Measurements from ENCODE around the gene AGXT.
A peak's percentile ranks its signal among the peaks of the same experiment; 100 is the strongest.

AGXT gene

GRCh38 chr2:240886678-240887609 lies 18.3 kb downstream of the AGXT start:
- no peak for DNase-seq

DNA sequence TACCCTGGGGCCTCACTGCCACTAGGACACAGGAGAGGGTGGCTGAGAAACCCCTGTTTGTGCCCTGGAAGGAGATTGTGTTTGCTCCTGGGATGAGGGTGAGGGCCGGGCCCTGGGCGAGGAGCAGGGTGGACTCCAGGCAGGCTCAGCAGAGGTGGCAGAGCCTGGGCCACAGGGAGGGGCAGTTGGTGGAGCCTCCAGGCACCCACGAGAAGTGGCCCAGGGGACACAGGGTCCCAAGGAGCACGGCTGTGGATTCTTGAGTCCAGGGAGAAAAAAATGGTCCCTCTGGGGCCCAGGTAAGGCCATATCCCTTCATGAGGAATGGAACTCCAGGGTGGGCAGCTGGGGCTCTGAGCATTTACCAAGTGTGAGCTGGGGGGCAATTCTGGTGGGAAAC lies 19.0 kb downstream of the AGXT start:
- DNase-seq, result no peak

- no peak for DNase-seq
These were observed 19.7 kb downstream of the AGXT start for GRCh38 chr2:240888130-240888889.

DNA sequence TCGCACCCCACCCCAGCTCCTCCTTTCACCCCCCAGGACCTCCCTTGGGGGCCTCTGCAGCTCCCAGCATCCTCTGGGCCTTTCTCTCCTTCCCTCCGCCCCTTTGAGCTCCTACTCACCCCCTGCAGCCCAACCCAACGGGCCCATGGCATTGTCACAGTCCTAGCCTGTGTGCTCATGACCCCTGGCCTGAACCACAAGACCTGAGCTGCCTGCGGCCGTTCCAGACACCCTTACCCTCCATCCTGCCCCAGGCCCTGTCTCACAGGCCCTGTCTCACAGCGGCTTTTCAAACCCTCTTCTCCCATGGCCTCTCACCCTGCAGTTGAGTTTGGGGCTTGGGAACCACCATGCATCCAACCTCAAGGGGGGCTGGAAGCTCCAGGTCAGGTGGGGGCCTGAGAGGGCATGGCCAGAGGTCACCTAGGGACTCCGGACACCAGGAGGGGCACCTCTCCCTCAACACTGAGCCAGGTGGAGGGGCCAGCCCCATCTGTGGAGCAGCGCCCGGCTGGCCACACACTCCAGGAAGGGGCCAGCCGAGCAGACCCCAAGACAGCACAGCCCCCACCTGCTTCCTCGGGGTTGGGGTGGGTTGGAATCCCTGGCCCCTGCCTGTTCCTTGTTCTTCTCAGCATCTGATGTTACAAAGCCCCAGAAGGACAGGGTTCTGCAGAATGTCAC lies 20.4 kb downstream of the AGXT start:
- no peak for DNase-seq

DNA sequence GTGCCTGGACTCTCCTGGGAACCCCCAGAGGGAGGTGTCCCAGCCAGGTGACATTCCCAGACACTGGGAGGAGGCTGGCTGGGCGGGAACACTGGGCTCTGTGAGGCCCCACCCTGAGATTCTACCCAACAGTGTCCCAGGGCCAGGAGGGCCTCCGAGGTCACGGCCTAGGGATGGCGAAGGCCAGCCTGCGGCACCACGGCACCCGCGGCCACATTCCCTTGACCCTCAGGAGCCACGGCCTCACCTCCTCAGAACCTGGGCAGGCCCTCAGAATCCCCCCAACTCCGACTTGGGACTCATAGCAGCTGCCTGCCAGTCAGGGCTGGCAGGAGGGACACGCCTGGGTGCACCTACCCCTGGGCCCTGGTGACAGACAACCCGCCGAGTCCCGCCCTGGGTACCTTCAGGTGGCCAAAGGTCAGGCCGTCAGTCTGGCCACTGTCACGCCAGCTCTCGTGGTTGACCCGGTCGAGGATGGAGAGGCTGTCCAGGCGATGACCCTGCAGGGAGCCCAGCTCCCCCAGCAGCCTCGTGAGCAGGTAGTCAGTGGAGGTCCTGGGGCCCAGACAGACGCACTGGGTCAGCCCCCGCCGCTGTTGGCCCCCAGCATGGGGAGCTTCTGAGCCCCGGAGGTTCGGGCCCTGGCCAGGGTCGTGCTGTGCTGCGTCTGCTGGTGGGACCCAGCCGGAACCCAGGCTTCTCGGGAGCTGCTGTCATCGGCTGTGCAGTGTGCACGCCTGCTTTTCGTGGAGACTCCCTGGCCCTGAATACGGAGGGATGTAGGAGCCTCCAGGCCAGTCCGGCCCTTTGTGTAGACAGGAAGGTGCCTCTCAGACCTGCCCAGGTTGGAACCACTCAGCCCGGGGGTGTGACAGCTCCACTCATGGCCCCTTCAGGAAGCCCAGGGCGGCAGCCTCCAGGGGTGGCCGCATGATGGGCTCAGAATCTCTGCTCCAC lies 21.3 kb downstream of the AGXT start:
- no peak for DNase-seq

- no peak for DNase-seq
These were observed 22.1 kb downstream of the AGXT start for GRCh38 chr2:240890691-240891090.

GRCh38 chr2:240891492-240892340 lies 23.1 kb downstream of the AGXT start:
- DNase-seq, result no peak

DNA sequence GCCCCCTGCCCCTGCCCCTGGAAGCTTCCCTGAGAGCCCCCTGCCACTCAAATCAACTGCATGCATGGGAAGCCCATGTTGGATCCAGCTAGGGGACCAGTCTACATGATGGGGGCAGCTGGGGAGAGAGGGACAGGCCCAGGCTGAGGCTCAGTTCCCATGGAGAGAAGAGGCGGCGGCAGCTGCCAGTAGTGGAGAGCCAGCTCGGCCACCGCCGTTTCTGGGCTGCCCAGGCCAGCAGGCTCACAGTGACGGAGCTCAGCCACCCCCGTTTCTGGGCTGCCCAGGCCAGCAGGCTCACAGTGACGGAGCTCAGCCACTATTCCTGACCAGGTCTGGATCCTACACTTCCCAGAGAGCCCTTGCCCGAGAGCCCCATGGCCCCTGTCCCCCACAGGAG lies 23.7 kb downstream of the AGXT start:
- no peak for DNase-seq

GRCh38 chr2:240892925-240893324 lies 24.3 kb downstream of the AGXT start:
- DNase-seq, result no peak

- peak; percentile 74 for DNase-seq
These were observed 24.8 kb downstream of the AGXT start for GRCh38 chr2:240893363-240893844.

DNA sequence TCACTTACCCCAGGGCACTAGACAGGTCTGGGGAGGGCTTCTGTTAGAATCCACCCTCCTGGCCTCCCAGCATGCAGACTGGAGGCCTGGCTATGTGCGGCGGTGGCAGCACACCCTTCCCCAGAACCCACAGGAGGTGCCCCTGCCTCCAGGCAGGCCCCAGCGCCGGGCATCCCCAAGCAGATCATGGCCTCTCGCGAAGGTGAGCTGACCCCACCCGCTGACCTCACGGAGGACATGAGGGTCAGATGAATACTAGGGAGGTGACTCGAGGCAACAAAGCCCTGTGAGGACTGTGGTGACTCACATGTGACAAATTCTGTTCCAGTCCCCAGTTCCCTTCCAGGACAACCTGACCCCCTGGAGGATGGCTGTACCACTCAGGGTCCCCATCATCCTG lies 25.4 kb downstream of the AGXT start:
- no peak for DNase-seq

DNA sequence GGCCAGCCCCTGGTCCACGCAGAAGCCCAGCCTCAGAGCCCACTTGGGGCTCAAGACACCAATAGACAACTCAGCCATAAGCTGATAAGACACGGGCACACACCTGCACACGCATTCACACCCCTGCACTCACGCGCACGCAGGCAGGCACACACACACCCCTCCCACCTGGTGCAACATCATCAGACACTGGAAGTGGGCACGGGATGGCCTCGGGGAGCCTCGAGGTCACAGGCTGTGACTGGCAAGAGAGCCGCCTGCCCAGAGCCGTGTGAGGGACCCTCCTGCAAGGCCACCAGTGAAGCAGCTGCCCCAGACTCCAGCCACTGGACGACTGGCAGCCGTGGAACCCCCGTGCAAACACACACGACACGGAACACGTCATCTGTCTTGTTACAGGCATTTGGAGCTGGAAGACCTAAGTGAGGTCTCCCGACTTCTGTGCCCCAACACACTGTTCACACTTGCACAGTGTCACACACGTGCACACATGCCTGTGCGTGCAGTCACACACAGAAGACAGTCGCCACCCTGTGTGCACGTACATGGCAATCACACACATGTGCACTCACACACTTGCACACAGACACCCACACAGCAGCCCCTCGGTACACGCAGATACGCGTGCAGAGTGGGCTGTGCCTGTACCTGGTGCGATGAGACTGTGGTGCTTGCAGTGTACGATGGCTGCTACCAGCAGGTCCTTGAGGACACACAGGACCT lies 26.4 kb downstream of the AGXT start:
- no peak for DNase-seq

GRCh38 chr2:240895656-240896388 lies 27.2 kb downstream of the AGXT start, which contains the start of gene MAB21L4:
Gene MAB21L4, minus strand, starts transcription at chr2:240896156. Its CDS starts 159 bp downstream, at chr2:240895997.
- no peak for DNase-seq

DNA sequence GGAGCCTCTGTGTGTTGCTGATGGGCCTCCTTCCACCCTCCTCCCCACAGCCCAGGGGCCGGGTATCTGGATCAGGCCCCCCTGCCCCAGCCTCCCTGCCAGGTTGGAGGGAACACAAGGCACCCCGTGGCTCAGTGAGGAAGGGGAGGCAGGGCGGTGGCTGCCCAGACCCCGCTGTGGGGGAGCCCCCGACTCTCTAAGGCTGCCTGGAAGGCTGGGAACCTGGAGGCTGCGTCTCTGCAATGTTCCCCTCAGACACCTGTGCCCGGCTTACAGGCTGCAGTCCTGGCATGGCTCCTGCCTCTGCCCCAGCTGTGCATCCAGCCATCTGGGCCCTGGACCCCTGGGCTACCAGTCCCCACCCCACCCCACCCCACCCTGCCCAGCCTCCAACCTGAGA lies 27.8 kb downstream of the AGXT start:
- no peak for DNase-seq

- DNase-seq, result no peak
These were observed 28.5 kb downstream of the AGXT start for GRCh38 chr2:240896871-240897692.

- no peak for DNase-seq
These were observed 29.6 kb downstream of the AGXT start for GRCh38 chr2:240898108-240898730.

- no peak for DNase-seq
These were observed 30.3 kb downstream of the AGXT start for GRCh38 chr2:240898731-240899467.
